Liver (tissue), 9 donors: ENCODE measurements around the gene LHFPL2. TPM values are rescaled to one million over a fixed set of nuclear protein-coding genes. Genes with fewer than 3 reads are reported as not detected.

ENCODE experiments used
- DNase-seq: peaks from one replicate; pipeline ENCODE4 v3.0.0-alpha.2; 2017; ENCODE audit warnings: low spot score
- H3K27ac ChIP-seq, 2 donors: one replicate each; pipeline ENCODE4 v1.7.0; 2013; ENCODE audit warnings: inconsistent platforms in 2 of 2, low read length in 2 of 2, control low read depth in 1 of 2, low read depth in 1 of 2, mild to moderate bottlenecking in 1 of 2
- H3K27me3 ChIP-seq, 4 donors: one replicate each; pipeline versions ENCODE4 v1.6.1 to v1.7.0; 2013; ENCODE audit warnings: low read length in 3 of 4, inconsistent platforms in 1 of 4, mild to moderate bottlenecking in 1 of 4, moderate library complexity in 1 of 4; ENCODE audit not compliant: control insufficient read depth in 4 of 4, insufficient read depth in 4 of 4
- H3K36me3 ChIP-seq, 4 donors: one replicate each; pipeline versions ENCODE4 v1.6.1 to v1.7.0; 2013; ENCODE audit warnings: low read length in 3 of 4, mild to moderate bottlenecking in 3 of 4, low read depth in 1 of 4, moderate library complexity in 1 of 4; ENCODE audit not compliant: control insufficient read depth in 4 of 4, insufficient read depth in 3 of 4
- H3K4me1 ChIP-seq, 4 donors: one replicate each; pipeline versions ENCODE4 v1.6.1 to v1.7.0; 2013; ENCODE audit warnings: low read length in 3 of 4, mild to moderate bottlenecking in 3 of 4, moderate library complexity in 1 of 4; ENCODE audit not compliant: control insufficient read depth in 4 of 4, insufficient read depth in 4 of 4
- H3K4me3 ChIP-seq, 3 donors: one replicate each; pipeline versions ENCODE4 v1.6.1 to v1.7.0; 2013; ENCODE audit warnings: low read length in 3 of 3, control low read depth in 1 of 3, low read depth in 1 of 3, mild to moderate bottlenecking in 1 of 3
- H3K9ac ChIP-seq, 2 donors: one replicate each; pipeline ENCODE4 v1.7.0; 2013; ENCODE audit warnings: low read length in 2 of 2, mild to moderate bottlenecking in 2 of 2, moderate library complexity in 2 of 2, control low read depth in 1 of 2, low read depth in 1 of 2
- H3K9me3 ChIP-seq, 4 donors: one replicate each; pipeline versions ENCODE4 v1.6.1 to v1.7.0; 2013; ENCODE audit warnings: low read length in 3 of 4; ENCODE audit not compliant: control insufficient read depth in 4 of 4
- CTCF ChIP-seq: fragments of 150-350 bp; IDR thresholded peaks from 2 replicates; pipeline ENCODE4 v1.5.1; 2017; ENCODE audit warnings: improper control_type of control experiment, low read depth, low read length; ENCODE audit not compliant: missing input control
- EGR1 ChIP-seq, 2 donors: IDR thresholded peaks; 2 replicates each; pipeline ENCODE4 v1.6.1; 2016 to 2018; ENCODE audit warnings: antibody characterized with exemption in 2 of 2, low read depth in 2 of 2
- FOXA1 ChIP-seq: IDR thresholded peaks from 2 replicates; pipeline ENCODE4 v1.6.1; 2016; ENCODE audit warnings: antibody characterized with exemption
- FOXA2 ChIP-seq: IDR thresholded peaks from 2 replicates; pipeline ENCODE4 v1.6.1; 2016; ENCODE audit warnings: antibody characterized with exemption
- GABPA ChIP-seq, 2 donors: IDR thresholded peaks in 1 of 2; conservative IDR thresholded peaks in 1 of 2; 2 replicates each; pipeline ENCODE4 v1.6.1; 2016; ENCODE audit warnings: antibody characterized with exemption in 2 of 2, mild to moderate bottlenecking in 1 of 2, moderate library complexity in 1 of 2
- HNF4A ChIP-seq, 2 donors: conservative IDR thresholded peaks; 2 replicates each; pipeline ENCODE4 v1.6.1; 2016; ENCODE audit warnings: antibody characterized with exemption in 2 of 2, mild to moderate bottlenecking in 2 of 2
- HNF4G ChIP-seq: IDR thresholded peaks from 2 replicates; pipeline ENCODE4 v1.6.1; 2016; ENCODE audit warnings: antibody characterized with exemption
- MAX ChIP-seq: IDR thresholded peaks from 2 replicates; pipeline ENCODE4 v1.6.1; 2016; ENCODE audit warnings: antibody characterized with exemption
- NR2F2 ChIP-seq: IDR thresholded peaks from 2 replicates; pipeline ENCODE4 v1.6.1; 2016; ENCODE audit warnings: antibody characterized with exemption
- RAD21 ChIP-seq, 2 donors: IDR thresholded peaks; 2 replicates each; pipeline ENCODE4 v1.6.1; 2016; ENCODE audit warnings: antibody characterized with exemption in 2 of 2, mild to moderate bottlenecking in 2 of 2
- REST ChIP-seq: IDR thresholded peaks from 2 replicates; pipeline ENCODE4 v1.6.1; 2016; ENCODE audit warnings: antibody characterized with exemption, mild to moderate bottlenecking
- RXRA ChIP-seq, 2 donors: IDR thresholded peaks; 2 replicates each; pipeline ENCODE4 v1.6.1; 2017 to 2018; ENCODE audit warnings: antibody characterized with exemption in 2 of 2, mild to moderate bottlenecking in 1 of 2
- SP1 ChIP-seq: IDR thresholded peaks from 2 replicates; pipeline ENCODE4 v1.6.1; 2018; ENCODE audit warnings: antibody characterized with exemption, mild to moderate bottlenecking
- TAF1 ChIP-seq: conservative IDR thresholded peaks from 2 replicates; pipeline ENCODE4 v1.6.1; 2016; ENCODE audit warnings: antibody characterized with exemption, mild to moderate bottlenecking
- YY1 ChIP-seq: IDR thresholded peaks from 2 replicates; pipeline ENCODE4 v1.6.1; 2016; ENCODE audit warnings: antibody characterized with exemption, mild to moderate bottlenecking
- ZBTB33 ChIP-seq: IDR thresholded peaks from 2 replicates; pipeline ENCODE4 v1.6.1; 2016; ENCODE audit warnings: antibody characterized with exemption
- WGBS: extraction: QIAGEN DNeasy Blood & Tissue Kit; methylation state at CpG from one replicate; pipeline ENCODE4 v1.1.7; 2013; 5-methylcytosine and 5-hydroxymethylcytosine counted together
- polyA plus RNA-seq, 2 donors: library from polyadenylated mRNA; stranded (reverse) in 1 of 2; unstranded in 1 of 2; fragments of 200-250 nt in 1 of 2; fragments of >200 nt in 1 of 2; fragmentation: Nextera tagmentation in 1 of 2; extraction: Ambion mirVana in 1 of 2; gene quantifications; one replicate each; pipeline versions ENCODE4 v1.2.1 to v1.2.3, GENCODE V29; 2013 to 2015
- total RNA-seq, 2 donors: library from RNA; depleted of rRNA; stranded (reverse); fragments of >200 nt; gene quantifications; one replicate each; pipeline ENCODE4 v1.2.3, GENCODE V29; 2014
- donor health status: healthy.
- donor health status: healthy.
- donor health status: healthy.
- donor health status: healthy.
- donor health status: healthy.

The LHFPL2 gene
- total and polyA plus RNA-seq, 4 donors: 1.6 to 9.4 (median 5.6) TPM

- no peak for TF ChIP-seq YY1
- TF ChIP-seq ZBTB33: no peak
- TF ChIP-seq RXRA (IDR thresholded peaks at IDR 0.05): no peak
- TF ChIP-seq GABPA (IDR thresholded peaks at IDR 0.05 in 1 of 2, conservative IDR thresholded peaks at IDR 0.05 in 1 of 2): no peak
- no peak for TF ChIP-seq SP1
- TF ChIP-seq EGR1 (IDR thresholded peaks at IDR 0.05; ENCODE audit: low read depth in 2 of 2): no peak
- TF ChIP-seq MAX: no peak
- no peak for TF ChIP-seq FOXA2
- TF ChIP-seq RAD21 (IDR thresholded peaks at IDR 0.05): no peak
- TF ChIP-seq REST: no peak
- no peak for TF ChIP-seq TAF1
- TF ChIP-seq FOXA1: no peak
- no peak for TF ChIP-seq HNF4G
- no peak for TF ChIP-seq CTCF
- no peak for TF ChIP-seq NR2F2
- no peak for TF ChIP-seq HNF4A (conservative IDR thresholded peaks at IDR 0.05)
- Histone ChIP-seq H3K27ac (no peak overlapping the region), H3K27me3 (no peaks in the 10 kb centered on the region), H3K9ac (no peak overlapping the region), H3K4me1 (no peaks in the 10 kb centered on the region), H3K36me3 (no peaks in the 10 kb centered on the region), H3K9me3 (no peaks in the 10 kb centered on the region), H3K4me3 (no peak overlapping the region)
- 91% methylated on average over 2 of the region's 2 CpGs for WGBS
- no peak for DNase-seq
These were observed 55.1 kb downstream of the LHFPL2 start for GRCh38 chr5:78593465-78593864.

- Histone ChIP-seq H3K9me3 (no peaks in the 10 kb centered on the region), H3K27ac (no peak overlapping the region), H3K36me3 (no peaks in the 10 kb centered on the region), H3K4me3 (no peak overlapping the region), H3K4me1 (no peaks in the 10 kb centered on the region), H3K27me3 (no peaks in the 10 kb centered on the region), H3K9ac (no peak overlapping the region)
- 96% methylated on average over 7 of the region's 7 CpGs for WGBS
- no peak for DNase-seq
- no peak for TF ChIP-seq NR2F2
- no peak for TF ChIP-seq HNF4G
- TF ChIP-seq REST: no peak
- no peak for TF ChIP-seq RXRA (IDR thresholded peaks at IDR 0.05)
- no peak for TF ChIP-seq GABPA (IDR thresholded peaks at IDR 0.05 in 1 of 2, conservative IDR thresholded peaks at IDR 0.05 in 1 of 2)
- TF ChIP-seq ZBTB33: no peak
- no peak for TF ChIP-seq TAF1
These were observed 55.7 kb downstream of the LHFPL2 start for GRCh38 chr5:78592735-78593386.
